Measurements from ENCODE around the gene ANKRD44. TPM values are rescaled to one million over a fixed set of nuclear protein-coding genes. Genes with fewer than 3 reads are reported as not detected.

The ANKRD44 gene
- polyA plus RNA-seq, 1 experiment: 14.7 TPM

DNA sequence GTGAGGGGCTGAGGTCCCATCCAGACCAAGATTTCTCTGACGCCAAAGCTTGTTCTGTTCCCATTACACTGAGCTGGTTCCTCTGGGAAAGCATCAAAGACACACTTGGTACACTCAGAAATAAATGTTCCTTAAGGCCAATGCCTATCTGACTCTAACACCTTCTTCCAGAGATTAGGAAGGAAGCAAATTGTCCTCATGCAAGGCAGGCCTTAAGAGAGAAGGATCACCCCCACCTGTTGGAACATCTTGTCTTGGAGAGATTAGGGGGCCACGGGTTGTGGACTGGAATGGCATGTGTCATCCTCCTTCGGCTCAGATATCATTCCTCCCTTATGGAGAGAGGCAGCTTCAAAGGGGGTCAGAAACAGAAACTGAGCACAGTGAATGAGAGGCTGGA lies 100.2 kb downstream of the ANKRD44 start:
- no peak for DNase-seq (ENCODE audit: low read depth, low spot score)
- Histone ChIP-seq H3K27ac (ENCODE audit: low read depth, low read length) (no peak overlapping the region), H3K4me3 (ENCODE audit: low read depth, low read length) (no peak overlapping the region), H3K9me3 (ENCODE audit: control insufficient read depth, insufficient read depth, low read length) (no peaks in the 10 kb centered on the region), H3K27me3 (ENCODE audit: control insufficient read depth, insufficient read depth, low read length) (no peaks in the 10 kb centered on the region)
- no peak for TF ChIP-seq CTCF (IDR thresholded peaks at IDR 0.05; ENCODE audit: low read depth, low read length)
- POLR2A ChIA-PET: no interaction called here
- CTCF ChIA-PET: interaction anchor here (0.6 to 1.1 kb wide), 2 partner anchors 97 to 150 kb away, joined by 4 read pairs; no protein-coding TSS in a partner anchor

DNA sequence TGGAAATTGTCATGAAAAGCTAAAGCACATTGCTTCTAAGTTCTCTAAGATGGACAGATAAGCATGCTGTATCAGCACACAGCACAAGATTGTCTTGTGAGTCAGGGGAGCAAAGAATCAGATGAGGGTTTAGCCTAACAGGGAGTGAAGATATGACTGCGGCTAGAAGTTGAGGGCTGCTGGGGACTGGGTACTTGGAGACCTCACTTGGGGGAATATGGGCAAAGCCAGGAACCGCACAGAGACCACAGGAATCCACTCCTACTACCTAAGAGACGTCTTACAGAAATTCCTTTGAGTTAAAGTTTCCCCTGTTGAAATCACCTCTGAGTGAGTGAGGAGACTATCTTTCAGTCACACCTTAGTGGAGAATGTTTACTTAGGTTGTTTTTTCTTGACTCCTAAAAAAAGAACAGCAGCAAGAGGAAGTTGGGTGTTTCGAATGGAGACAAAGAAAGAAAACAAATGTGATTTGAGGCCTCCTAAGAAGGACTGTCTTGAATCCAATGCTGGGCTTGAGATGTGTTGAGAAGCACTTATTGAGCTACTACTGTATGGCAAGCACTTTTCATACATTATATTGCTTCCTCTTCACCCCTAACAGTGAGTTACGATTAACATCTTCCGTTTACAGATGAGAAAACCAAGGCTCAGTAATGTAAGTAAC lies 100.7 kb downstream of the ANKRD44 start:
- Histone ChIP-seq H3K4me3 (ENCODE audit: low read depth, low read length) (no peak overlapping the region), H3K27me3 (ENCODE audit: control insufficient read depth, insufficient read depth, low read length) (no peaks in the 10 kb centered on the region), H3K27ac (ENCODE audit: low read depth, low read length) (no peak overlapping the region), H3K9me3 (ENCODE audit: control insufficient read depth, insufficient read depth, low read length) (no peaks in the 10 kb centered on the region)
- no peak for TF ChIP-seq CTCF (IDR thresholded peaks at IDR 0.05; ENCODE audit: low read depth, low read length)
- ChIA-PET POLR2A (no interaction called here), CTCF (interaction anchor here (0.6 to 1.1 kb wide), 3 partner anchors 97 to 1025 kb away, joined by 3 to 4 read pairs (median 4); no protein-coding TSS in a partner anchor)
- DNase-seq (ENCODE audit: low read depth, low spot score): no peak

DNA sequence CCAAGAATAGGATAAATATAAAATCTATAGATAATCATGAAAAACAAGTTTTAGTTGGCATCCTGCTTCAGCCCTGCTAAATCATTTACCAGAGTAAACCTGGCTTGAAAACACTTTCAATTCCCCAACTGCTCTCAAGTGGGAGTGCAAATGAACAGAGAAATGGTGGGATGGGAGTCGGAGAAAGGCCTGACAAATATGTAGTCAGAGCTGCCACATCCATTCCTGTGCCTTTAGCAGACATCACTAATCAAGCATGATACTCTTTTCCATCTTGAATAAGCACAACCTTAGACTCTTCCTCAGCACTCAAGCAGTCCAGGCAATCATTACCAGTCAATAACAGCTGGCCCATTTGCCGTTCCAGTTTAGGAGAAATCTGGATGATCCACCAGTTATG lies 101.3 kb downstream of the ANKRD44 start:
- Histone ChIP-seq H3K4me3 (ENCODE audit: low read depth, low read length) (no peak overlapping the region), H3K27ac (ENCODE audit: low read depth, low read length) (no peak overlapping the region), H3K27me3 (ENCODE audit: control insufficient read depth, insufficient read depth, low read length) (no peaks in the 10 kb centered on the region), H3K9me3 (ENCODE audit: control insufficient read depth, insufficient read depth, low read length) (no peaks in the 10 kb centered on the region)
- ChIA-PET POLR2A (no interaction called here), CTCF (interaction anchor here (0.6 to 1.1 kb wide), 2 partner anchors 19 to 1025 kb away, joined by 3 read pairs; no protein-coding TSS in a partner anchor)
- TF ChIP-seq CTCF (IDR thresholded peaks at IDR 0.05; ENCODE audit: low read depth, low read length): no peak
- DNase-seq (ENCODE audit: low read depth, low spot score): no peak

GRCh38 chr2:197208841-197209240 lies 101.7 kb downstream of the ANKRD44 start:
- no peak overlapping the region for H3K27ac ChIP-seq (ENCODE audit: low read depth, low read length)
- DNase-seq (ENCODE audit: low read depth, low spot score): no peak
- H3K27me3 ChIP-seq (ENCODE audit: control insufficient read depth, insufficient read depth, low read length): no peaks in the 10 kb centered on the region
- H3K9me3 ChIP-seq (ENCODE audit: control insufficient read depth, insufficient read depth, low read length): no peaks in the 10 kb centered on the region
- ChIA-PET CTCF (interaction anchor here (1.1 kb wide), 1 partner anchor 19 kb away, joined by 3 read pairs; no protein-coding TSS in a partner anchor), POLR2A (no interaction called here)
- H3K4me3 ChIP-seq (ENCODE audit: low read depth, low read length): no peak overlapping the region
- no peak for TF ChIP-seq CTCF (IDR thresholded peaks at IDR 0.05; ENCODE audit: low read depth, low read length)

GRCh38 chr2:197208024-197208423 lies 102.6 kb downstream of the ANKRD44 start:
- ChIA-PET POLR2A (no interaction called here), CTCF (no interaction called here)

More at GRCh38 chr2:197208024-197208423, 102.6 kb downstream of the ANKRD44 start:
- no peak overlapping the region for H3K4me3 ChIP-seq (ENCODE audit: low read depth, low read length)
- H3K9me3 ChIP-seq (ENCODE audit: control insufficient read depth, insufficient read depth, low read length): no peaks in the 10 kb centered on the region
- no peak for DNase-seq (ENCODE audit: low read depth, low spot score)
- no peak for TF ChIP-seq CTCF (IDR thresholded peaks at IDR 0.05; ENCODE audit: low read depth, low read length)
- H3K27me3 ChIP-seq (ENCODE audit: control insufficient read depth, insufficient read depth, low read length): no peaks in the 10 kb centered on the region
- H3K27ac ChIP-seq (ENCODE audit: low read depth, low read length): no peak overlapping the region

Data from AG04450 (cell line).